K562 (cell line): ENCODE results near the gene BSDC1. TPM values are rescaled to one million over a fixed set of nuclear protein-coding genes. Genes with fewer than 3 reads are reported as not detected.
A peak's percentile ranks its signal among the peaks of the same experiment; 100 is the strongest.

Source experiments
- HNRNPLL ChIP-seq: fragments of 200-400 bp; formaldehyde crosslinking; IDR thresholded peaks from 2 replicates; pipeline ENCODE4 v1.6.1; 2017; ENCODE audit warnings: low read length, low read depth, mild to moderate bottlenecking; ENCODE audit not compliant: poor library complexity, severe bottlenecking
- NFRKB ChIP-seq: fragments of 450-650 bp; IDR thresholded peaks from 2 replicates; pipeline ENCODE4 v1.6.1; 2016; ENCODE audit warnings: low read depth
- PML ChIP-seq: IDR thresholded peaks from 2 replicates; pipeline ENCODE4 v1.6.1; 2012; ENCODE audit warnings: low read length, inconsistent platforms
- POLR2A ChIP-seq: fragments of 450-650 bp; conservative IDR thresholded peaks from 2 replicates; pipeline ENCODE4 v1.6.1; 2016
- RBM34 ChIP-seq: fragments of 200-400 bp; formaldehyde crosslinking; IDR thresholded peaks from 2 replicates; pipeline ENCODE4 v1.6.1; 2018; ENCODE audit warnings: low read length, borderline replicate concordance; ENCODE audit not compliant: insufficient read depth
- SMAD4 ChIP-seq: fragments of 250-450 bp; sonication (Bioruptor Pico); conservative IDR thresholded peaks from 2 replicates; pipeline ENCODE4 v1.8.0; 2021; ENCODE audit warnings: inconsistent platforms, mild to moderate bottlenecking, moderate library complexity
- SP1 ChIP-seq: sonication (generic); formaldehyde crosslinking; IDR thresholded peaks from 2 replicates; pipeline ENCODE4 v1.8.1; 2022; ENCODE audit warnings: mild to moderate bottlenecking, missing genetic modification reagents
- XRCC3 ChIP-seq: fragments of 450-650 bp; IDR thresholded peaks from 2 replicates; pipeline ENCODE4 v1.6.1; 2017; ENCODE audit warnings: mild to moderate bottlenecking, moderate library complexity
- ZNF586 ChIP-seq: fragments of 450-650 bp; formaldehyde crosslinking; conservative IDR thresholded peaks from 2 replicates; pipeline ENCODE4 v1.4.0; 2020; ENCODE audit warnings: mild to moderate bottlenecking, moderate library complexity
- ZSCAN29 ChIP-seq: fragments of 450-650 bp; IDR thresholded peaks from 2 replicates; pipeline ENCODE4 v1.6.1; 2017
- polyA plus RNA-seq, 8 experiments: library from polyadenylated mRNA; depleted of rRNA in 4 of 8; stranded (reverse) in 5 of 8; unstranded in 3 of 8; fragments of >200 nt; fragmentation: Nextera tagmentation in 2 of 8; fragmentation: Illumina TruSeq in 1 of 8; extraction: Ambion mirVana in 2 of 8; extraction: Trizol in 1 of 8; gene quantifications; 2 replicates each; pipeline versions ENCODE4 v1.2.1 to v1.2.3, GENCODE V29; 2011 to 2014; ENCODE audit warnings: inconsistent platforms in 1 of 8, missing spikeins in 1 of 8
- total RNA-seq, 7 experiments: library from RNA; depleted of rRNA in 6 of 7; stranded (reverse); fragments of >200 nt in 6 of 7; fragmentation: Illumina TruSeq in 2 of 7; extraction: Trizol in 2 of 7; gene quantifications; 2 replicates each; pipeline versions ENCODE4 v1.2.1 to v1.2.3, GENCODE V29; 2011 to 2021; ENCODE audit warnings: low replicate concordance in 1 of 7
- TF ChIP-seq, protein P1 (sequence below): fragments of 450-650 bp; IDR thresholded peaks from 2 replicates; pipeline ENCODE4 v1.6.1; 2016; ENCODE audit warnings: borderline replicate concordance
- TF ChIP-seq, protein P2 (sequence below): sonication (generic); formaldehyde crosslinking; IDR thresholded peaks from 2 replicates; pipeline ENCODE4 v1.8.0; 2022; ENCODE audit warnings: mild to moderate bottlenecking, low read depth, missing genetic modification reagents
- TF ChIP-seq, protein P3 (sequence below), 3 experiments: fragments of 200-800 bp in 1 of 3; sonication (Bioruptor generic) in 1 of 3; sonication (generic) in 1 of 3; formaldehyde crosslinking in 1 of 3; IDR thresholded peaks; 2 replicates each; pipeline versions ENCODE4 v1.6.1 to v1.8.0; 2016 to 2022; ENCODE audit warnings: mild to moderate bottlenecking in 2 of 3, missing compliant biosample characterization in 2 of 3, missing genetic modification characterization in 2 of 3, missing genetic modification reagents in 1 of 3
- TF ChIP-seq, protein P4 (sequence below), 2 experiments: fragments of 450-650 bp in 1 of 2; IDR thresholded peaks; 2 replicates each; pipeline ENCODE4 v1.6.1; 2011 to 2017; ENCODE audit warnings: low read depth in 2 of 2, antibody characterized with exemption in 1 of 2, borderline replicate concordance in 1 of 2, low read length in 1 of 2, mild to moderate bottlenecking in 1 of 2, mixed read lengths in 1 of 2; ENCODE audit not compliant: control insufficient read depth in 1 of 2
- TF ChIP-seq, protein P5 (sequence below): fragments of 450-650 bp; IDR thresholded peaks from 2 replicates; pipeline ENCODE4 v1.6.1; 2016; ENCODE audit warnings: missing biosample characterization, missing genetic modification characterization

The BSDC1 gene
- total and polyA plus RNA-seq, 9 of the 15 experiments (the other 6 are each of a cell fraction or from before 2014, with no cell fraction given): 10.2 to 96.8 (median 73.1) TPM

DNA sequence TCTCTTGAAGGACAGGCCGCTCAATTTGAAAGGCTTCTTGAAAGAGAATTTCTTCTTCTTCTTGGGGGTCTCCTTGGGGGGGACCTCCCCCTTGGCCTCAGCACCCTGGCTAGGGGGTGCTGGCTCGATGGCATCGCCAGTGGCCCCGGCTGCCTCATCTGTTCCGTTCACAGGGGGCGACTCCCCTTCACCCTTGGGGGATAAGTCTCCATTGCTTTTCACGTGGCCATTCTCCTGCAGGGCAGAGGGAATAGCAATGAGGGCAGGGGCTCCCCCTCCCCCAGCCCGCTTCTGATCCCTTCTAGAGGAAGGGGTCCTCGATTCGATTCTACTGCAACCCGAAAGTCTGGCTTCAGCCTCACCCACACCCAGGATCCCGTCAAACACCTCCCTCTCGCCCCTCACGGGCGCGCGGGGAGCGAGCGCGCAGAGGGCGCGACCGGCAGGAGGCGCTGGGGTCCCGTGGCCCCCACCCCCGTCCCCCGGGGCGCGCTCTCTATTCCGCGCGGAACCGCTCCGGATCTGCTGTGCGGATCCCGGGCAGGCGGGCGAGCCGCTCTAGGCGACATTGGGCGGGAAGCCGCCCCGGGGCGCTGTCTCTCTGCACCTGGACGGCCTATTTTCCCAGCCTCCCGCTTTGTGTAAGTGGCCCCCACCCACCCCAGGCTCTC, 59.2 kb downstream of the BSDC1 start (continued):
- TF ChIP-seq, protein P1, sequence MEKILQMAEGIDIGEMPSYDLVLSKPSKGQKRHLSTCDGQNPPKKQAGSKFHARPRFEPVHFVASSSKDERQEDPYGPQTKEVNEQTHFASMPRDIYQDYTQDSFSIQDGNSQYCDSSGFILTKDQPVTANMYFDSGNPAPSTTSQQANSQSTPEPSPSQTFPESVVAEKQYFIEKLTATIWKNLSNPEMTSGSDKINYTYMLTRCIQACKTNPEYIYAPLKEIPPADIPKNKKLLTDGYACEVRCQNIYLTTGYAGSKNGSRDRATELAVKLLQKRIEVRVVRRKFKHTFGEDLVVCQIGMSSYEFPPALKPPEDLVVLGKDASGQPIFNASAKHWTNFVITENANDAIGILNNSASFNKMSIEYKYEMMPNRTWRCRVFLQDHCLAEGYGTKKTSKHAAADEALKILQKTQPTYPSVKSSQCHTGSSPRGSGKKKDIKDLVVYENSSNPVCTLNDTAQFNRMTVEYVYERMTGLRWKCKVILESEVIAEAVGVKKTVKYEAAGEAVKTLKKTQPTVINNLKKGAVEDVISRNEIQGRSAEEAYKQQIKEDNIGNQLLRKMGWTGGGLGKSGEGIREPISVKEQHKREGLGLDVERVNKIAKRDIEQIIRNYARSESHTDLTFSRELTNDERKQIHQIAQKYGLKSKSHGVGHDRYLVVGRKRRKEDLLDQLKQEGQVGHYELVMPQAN: no peak
- peak; percentile 78 for TF ChIP-seq SP1 (CRISPR knock-in tag)
- TF ChIP-seq SMAD4 (CRISPR knock-in tag): peak; percentile 70; the same call in 1 of the 2 replicates
- TF ChIP-seq NFRKB: no peak
- TF ChIP-seq, protein P2, sequence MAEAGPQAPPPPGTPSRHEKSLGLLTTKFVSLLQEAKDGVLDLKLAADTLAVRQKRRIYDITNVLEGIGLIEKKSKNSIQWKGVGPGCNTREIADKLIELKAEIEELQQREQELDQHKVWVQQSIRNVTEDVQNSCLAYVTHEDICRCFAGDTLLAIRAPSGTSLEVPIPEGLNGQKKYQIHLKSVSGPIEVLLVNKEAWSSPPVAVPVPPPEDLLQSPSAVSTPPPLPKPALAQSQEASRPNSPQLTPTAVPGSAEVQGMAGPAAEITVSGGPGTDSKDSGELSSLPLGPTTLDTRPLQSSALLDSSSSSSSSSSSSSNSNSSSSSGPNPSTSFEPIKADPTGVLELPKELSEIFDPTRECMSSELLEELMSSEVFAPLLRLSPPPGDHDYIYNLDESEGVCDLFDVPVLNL: peak; percentile 61; the same call in 1 of the 2 replicates
- no peak for TF ChIP-seq ZNF586 (CRISPR knock-in tag)
- TF ChIP-seq XRCC3: no peak
- TF ChIP-seq HNRNPLL: no peak
- no peak for TF ChIP-seq RBM34
- peak; percentile 33; the same call in 1 of the 2 replicates for TF ChIP-seq PML
- TF ChIP-seq, protein P3, sequence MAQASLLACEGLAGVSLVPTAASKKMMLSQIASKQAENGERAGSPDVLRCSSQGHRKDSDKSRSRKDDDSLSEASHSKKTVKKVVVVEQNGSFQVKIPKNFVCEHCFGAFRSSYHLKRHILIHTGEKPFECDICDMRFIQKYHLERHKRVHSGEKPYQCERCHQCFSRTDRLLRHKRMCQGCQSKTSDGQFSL (CRISPR knock-in tag; IDR thresholded peaks at IDR 0.05): 0 out of 2 replicates have a peak, but pooled peaks have one; percentile 14
- TF ChIP-seq, protein P3 (tag; IDR thresholded peaks at IDR 0.05): no peak
- TF ChIP-seq POLR2A: 0 out of 2 replicates have a peak, but pooled peaks have one; percentile 2
- TF ChIP-seq, protein P4, sequence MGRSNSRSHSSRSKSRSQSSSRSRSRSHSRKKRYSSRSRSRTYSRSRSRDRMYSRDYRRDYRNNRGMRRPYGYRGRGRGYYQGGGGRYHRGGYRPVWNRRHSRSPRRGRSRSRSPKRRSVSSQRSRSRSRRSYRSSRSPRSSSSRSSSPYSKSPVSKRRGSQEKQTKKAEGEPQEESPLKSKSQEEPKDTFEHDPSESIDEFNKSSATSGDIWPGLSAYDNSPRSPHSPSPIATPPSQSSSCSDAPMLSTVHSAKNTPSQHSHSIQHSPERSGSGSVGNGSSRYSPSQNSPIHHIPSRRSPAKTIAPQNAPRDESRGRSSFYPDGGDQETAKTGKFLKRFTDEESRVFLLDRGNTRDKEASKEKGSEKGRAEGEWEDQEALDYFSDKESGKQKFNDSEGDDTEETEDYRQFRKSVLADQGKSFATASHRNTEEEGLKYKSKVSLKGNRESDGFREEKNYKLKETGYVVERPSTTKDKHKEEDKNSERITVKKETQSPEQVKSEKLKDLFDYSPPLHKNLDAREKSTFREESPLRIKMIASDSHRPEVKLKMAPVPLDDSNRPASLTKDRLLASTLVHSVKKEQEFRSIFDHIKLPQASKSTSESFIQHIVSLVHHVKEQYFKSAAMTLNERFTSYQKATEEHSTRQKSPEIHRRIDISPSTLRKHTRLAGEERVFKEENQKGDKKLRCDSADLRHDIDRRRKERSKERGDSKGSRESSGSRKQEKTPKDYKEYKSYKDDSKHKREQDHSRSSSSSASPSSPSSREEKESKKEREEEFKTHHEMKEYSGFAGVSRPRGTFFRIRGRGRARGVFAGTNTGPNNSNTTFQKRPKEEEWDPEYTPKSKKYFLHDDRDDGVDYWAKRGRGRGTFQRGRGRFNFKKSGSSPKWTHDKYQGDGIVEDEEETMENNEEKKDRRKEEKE (IDR thresholded peaks at IDR 0.05; ENCODE audit: borderline replicate concordance in 1 of 2, control insufficient read depth in 1 of 2, low read depth in 2 of 2, low read length in 1 of 2): 0 out of 4 replicates have a peak, but pooled peaks of 1 of the 2 experiments have one; percentile 64
- TF ChIP-seq, protein P5, sequence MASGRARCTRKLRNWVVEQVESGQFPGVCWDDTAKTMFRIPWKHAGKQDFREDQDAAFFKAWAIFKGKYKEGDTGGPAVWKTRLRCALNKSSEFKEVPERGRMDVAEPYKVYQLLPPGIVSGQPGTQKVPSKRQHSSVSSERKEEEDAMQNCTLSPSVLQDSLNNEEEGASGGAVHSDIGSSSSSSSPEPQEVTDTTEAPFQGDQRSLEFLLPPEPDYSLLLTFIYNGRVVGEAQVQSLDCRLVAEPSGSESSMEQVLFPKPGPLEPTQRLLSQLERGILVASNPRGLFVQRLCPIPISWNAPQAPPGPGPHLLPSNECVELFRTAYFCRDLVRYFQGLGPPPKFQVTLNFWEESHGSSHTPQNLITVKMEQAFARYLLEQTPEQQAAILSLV: no peak
- TF ChIP-seq ZSCAN29: peak; percentile 73; the same call in 1 of the 2 replicates
